Neural cell (in vitro differentiated cells): ENCODE data around the gene PPP1R9B. TPM values are rescaled to one million over a fixed set of nuclear protein-coding genes. Genes with fewer than 3 reads are reported as not detected.

Experiments
- H2AFZ ChIP-seq: fragments of 200-600, 300-800 bp; sonication (generic), shearing (Covaris generic); 2 replicates; pipeline ENCODE4 v1.6.0; 2014; ENCODE audit warnings: low read depth, mild to moderate bottlenecking, antibody characterized with exemption, low read length, moderate library complexity
- H3F3A ChIP-seq: fragments of 200-600 bp; shearing (Covaris generic); 2 replicates; pipeline ENCODE4 v1.6.1; 2016; ENCODE audit warnings: mild to moderate bottlenecking, moderate library complexity, mixed read lengths, antibody characterized with exemption, low read length; ENCODE audit not compliant: insufficient read depth, poor library complexity, severe bottlenecking
- H3K27ac ChIP-seq: fragments of 200-600, 300-800 bp; sonication (generic), shearing (Covaris generic); 2 replicates; pipeline ENCODE4 v1.5.1; 2014; ENCODE audit warnings: mild to moderate bottlenecking, low read length, moderate library complexity
- H3K27me3 ChIP-seq: fragments of 300-800, 200-600 bp; sonication (generic), shearing (Covaris generic); 2 replicates; pipeline ENCODE4 v1.6.0; 2014; ENCODE audit warnings: mild to moderate bottlenecking, low read depth, low read length, moderate library complexity; ENCODE audit not compliant: insufficient read depth
- H3K36me3 ChIP-seq: fragments of 300-800, 200-600 bp; sonication (generic), shearing (Covaris generic); 2 replicates; pipeline ENCODE4 v1.5.1; 2014; ENCODE audit warnings: mild to moderate bottlenecking, antibody characterized with exemption, low read length, moderate library complexity; ENCODE audit not compliant: insufficient read depth
- H3K4me2 ChIP-seq: fragments of 300-800, 200-600 bp; sonication (generic), shearing (Covaris generic); 2 replicates; pipeline ENCODE4 v1.6.0; 2014; ENCODE audit warnings: mild to moderate bottlenecking, low read length
- H3K4me3 ChIP-seq: fragments of 300-800, 200-600 bp; sonication (generic), shearing (Covaris generic); 2 replicates; pipeline ENCODE4 v1.5.1; 2014; ENCODE audit warnings: mild to moderate bottlenecking, low read length, moderate library complexity
- H3K79me2 ChIP-seq: fragments of 200-600 bp; shearing (Covaris generic); replicated peaks from 2 replicates; pipeline ENCODE4 v1.6.0; 2014; ENCODE audit warnings: mild to moderate bottlenecking, low read length, moderate library complexity; ENCODE audit not compliant: insufficient read depth
- H3K9ac ChIP-seq: fragments of 300-800, 200-600 bp; sonication (generic), shearing (Covaris generic); 2 replicates; pipeline ENCODE4 v1.6.1; 2016; ENCODE audit warnings: mild to moderate bottlenecking, low read length, mixed read lengths
- H3K9me2 ChIP-seq: fragments of 200-600 bp; shearing (Covaris generic); 2 replicates; pipeline ENCODE4 v1.6.1; 2016; ENCODE audit warnings: mild to moderate bottlenecking, low read length, mixed read lengths; ENCODE audit not compliant: insufficient read depth
- H3K9me3 ChIP-seq: fragments of 200-600, 300-800 bp; sonication (generic), shearing (Covaris generic); 2 replicates; pipeline ENCODE4 v1.6.1; 2016; ENCODE audit warnings: mild to moderate bottlenecking, mixed run types, low read length, moderate library complexity, mixed read lengths
- H4K20me1 ChIP-seq: fragments of 200-600 bp; shearing (Covaris generic); 2 replicates; pipeline ENCODE4 v1.6.1; 2016; ENCODE audit warnings: mild to moderate bottlenecking, mixed run types; ENCODE audit not compliant: insufficient read depth
- CTCF ChIP-seq: fragments of 450-650 bp; IDR thresholded peaks from 2 replicates; pipeline ENCODE4 v1.5.1; 2014; ENCODE audit warnings: antibody characterized with exemption, mild to moderate bottlenecking, moderate library complexity; ENCODE audit not compliant: poor library complexity, severe bottlenecking
- EP300 ChIP-seq: fragments of 450-650 bp; conservative IDR thresholded peaks from 2 replicates; pipeline ENCODE4 v1.6.1; 2014; ENCODE audit warnings: antibody characterized with exemption, mild to moderate bottlenecking, moderate library complexity; ENCODE audit not compliant: poor library complexity, severe bottlenecking
- EZH2 ChIP-seq: fragments of 200-600, 300-800 bp; shearing (Covaris generic), sonication (generic); IDR thresholded peaks from 2 replicates; pipeline ENCODE4 v1.6.1; 2014; ENCODE audit warnings: antibody characterized with exemption, low read length, borderline replicate concordance, mild to moderate bottlenecking; ENCODE audit not compliant: insufficient read depth, poor library complexity, severe bottlenecking
- MXI1 ChIP-seq: fragments of 450-650 bp; conservative IDR thresholded peaks from 2 replicates; pipeline ENCODE4 v1.6.1; 2014; ENCODE audit warnings: antibody characterized with exemption, mild to moderate bottlenecking; ENCODE audit not compliant: poor library complexity, severe bottlenecking
- POLR2AphosphoS5 ChIP-seq: IDR thresholded peaks from 2 replicates; pipeline ENCODE4 v1.6.1; 2012
- RAD21 ChIP-seq: fragments of 450-650 bp; conservative IDR thresholded peaks from 2 replicates; pipeline ENCODE4 v1.6.1; 2014; ENCODE audit warnings: antibody characterized with exemption, mild to moderate bottlenecking, moderate library complexity
- REST ChIP-seq: IDR thresholded peaks from 2 replicates; pipeline ENCODE4 v1.6.1; 2012; ENCODE audit warnings: borderline replicate concordance
- SMC3 ChIP-seq: fragments of 450-650 bp; conservative IDR thresholded peaks from 2 replicates; pipeline ENCODE4 v1.6.1; 2014; ENCODE audit warnings: antibody characterized with exemption, mild to moderate bottlenecking, moderate library complexity; ENCODE audit not compliant: poor library complexity
- TAF1 ChIP-seq: IDR thresholded peaks from 2 replicates; pipeline ENCODE4 v1.6.1; 2012; ENCODE audit warnings: low read depth
- polyA plus RNA-seq: library from polyadenylated mRNA; depleted of rRNA; stranded (reverse); fragments of >200 nt; gene quantifications from 2 replicates; pipeline ENCODE4 v1.2.3, GENCODE V29; 2014

The PPP1R9B gene
- polyA plus RNA-seq, 1 donor from 2014 or later = 29.2 TPM

GRCh38 chr17:50099003-50099402 is 51.5 kb downstream of the PPP1R9B start:
- no peaks in the 10 kb centered on the region for H3K9me2 ChIP-seq
- H3K9me3 ChIP-seq = no peaks in the 10 kb centered on the region
- H2AFZ ChIP-seq = no peak overlapping the region
- H3K27me3 ChIP-seq = no peaks in the 10 kb centered on the region
- no peaks in the 10 kb centered on the region for H3K36me3 ChIP-seq
- no peak overlapping the region for H3K4me3 ChIP-seq
- no peak overlapping the region for H3K4me2 ChIP-seq
- H3K27ac ChIP-seq = no peak overlapping the region
- TF ChIP-seq SMC3 (no peak), CTCF (no peak), MXI1 (no peak), EZH2 (no peak), REST (no peak), POLR2AphosphoS5 (no peak), EP300 (no peak), RAD21 (no peak), TAF1 (no peak)
- H3F3A ChIP-seq = no peaks in the 10 kb centered on the region
- H4K20me1 ChIP-seq = no peaks in the 10 kb centered on the region
- H3K9ac ChIP-seq = no peak overlapping the region
- H3K79me2 ChIP-seq = peaks cover 9% of the 10 kb centered on the region

GRCh38 chr17:50098583-50098982 is 51.9 kb downstream of the PPP1R9B start:
- no peaks in the 10 kb centered on the region for H4K20me1 ChIP-seq
- H3K36me3 ChIP-seq = no peaks in the 10 kb centered on the region
- no peaks in the 10 kb centered on the region for H3K27me3 ChIP-seq
- H3K9ac ChIP-seq = no peak overlapping the region
- no peak for TF ChIP-seq EP300
- no peak for TF ChIP-seq POLR2AphosphoS5
- TF ChIP-seq CTCF = no peak
- no peaks in the 10 kb centered on the region for H3K9me3 ChIP-seq
- no peak overlapping the region for H3K27ac ChIP-seq
- no peak overlapping the region for H2AFZ ChIP-seq
- no peak overlapping the region for H3K4me3 ChIP-seq
- peaks cover 9% of the 10 kb centered on the region for H3K79me2 ChIP-seq
- no peak overlapping the region for H3K4me2 ChIP-seq
- H3F3A ChIP-seq = no peaks in the 10 kb centered on the region
- H3K9me2 ChIP-seq = no peaks in the 10 kb centered on the region
